Right atrium auricular region (tissue), 2 donors: ENCODE results near the gene GLIS2. TPM values are rescaled to one million over a fixed set of nuclear protein-coding genes. Genes with fewer than 3 reads are reported as not detected.

Experiments used
- DNase-seq: peaks from one replicate; pipeline ENCODE4 v3.0.0-alpha.2; 2019; ENCODE audit warnings: low spot score
- H3K27ac ChIP-seq, 2 donors: fragments of 200-600 bp; sonication (generic); 1 replicate in 1 of 2; 2 replicates in 1 of 2; pipeline ENCODE4 v1.5.1; 2016 to 2019
- H3K27me3 ChIP-seq, 2 donors: fragments of 200-600 bp; sonication (generic); one replicate each; pipeline versions ENCODE4 v1.5.1 to v1.6.0; 2017 to 2019
- H3K36me3 ChIP-seq: fragments of 200-600 bp; sonication (generic); one replicate; pipeline ENCODE4 v1.5.1; 2016
- H3K4me1 ChIP-seq, 2 donors: fragments of 200-600 bp; sonication (generic); one replicate each; pipeline versions ENCODE4 v1.5.1 to v1.6.0; 2017 to 2019
- H3K4me3 ChIP-seq, 2 donors: fragments of 200-600 bp; sonication (generic); 1 replicate in 1 of 2; 2 replicates in 1 of 2; pipeline ENCODE4 v1.5.1; 2017 to 2019; ENCODE audit warnings: mild to moderate bottlenecking in 1 of 2, moderate library complexity in 1 of 2
- H3K9me3 ChIP-seq, 2 donors: fragments of 200-600 bp; sonication (generic); one replicate each; pipeline ENCODE4 v1.5.1; 2019
- CTCF ChIP-seq, 2 donors: fragments of 200-600 bp; sonication (generic); IDR thresholded peaks; one replicate each; pipeline ENCODE4 v1.5.1; 2019; ENCODE audit warnings: antibody characterized with exemption in 2 of 2
- total RNA-seq, 2 donors: library from RNA; depleted of rRNA; stranded (reverse); fragments of >200 nt; gene quantifications; one replicate each; pipeline ENCODE4 v1.1.0, GENCODE V29; 2016

The GLIS2 gene
- 10 to 100 TPM; 10.3 to 16.0 TPM for total RNA-seq

- H3K9me3 ChIP-seq, result no peaks in the 10 kb centered on the region
- no peaks in the 10 kb centered on the region for H3K36me3 ChIP-seq
- H3K4me1 ChIP-seq, result peaks cover 0 to 59% of the 10 kb centered on the region in 2 donors
- no peak for DNase-seq
- H3K4me3 ChIP-seq, result peak within 1 kb of the TSS; percentile 70 to 85
- TF ChIP-seq CTCF (IDR thresholded peaks at IDR 0.05), result peak in 1 of 2 donors; percentile 8
- H3K27ac ChIP-seq, result peak within 1 kb of the TSS; percentile 94 to 96
- no peaks in the 10 kb centered on the region for H3K27me3 ChIP-seq
These were observed at the start of gene GLIS2 for GRCh38 chr16:4315186-4316107. GLIS2 (plus strand) TSS chr16:4316067; CDS start chr16:4332281, 16,214 bp downstream.

DNA sequence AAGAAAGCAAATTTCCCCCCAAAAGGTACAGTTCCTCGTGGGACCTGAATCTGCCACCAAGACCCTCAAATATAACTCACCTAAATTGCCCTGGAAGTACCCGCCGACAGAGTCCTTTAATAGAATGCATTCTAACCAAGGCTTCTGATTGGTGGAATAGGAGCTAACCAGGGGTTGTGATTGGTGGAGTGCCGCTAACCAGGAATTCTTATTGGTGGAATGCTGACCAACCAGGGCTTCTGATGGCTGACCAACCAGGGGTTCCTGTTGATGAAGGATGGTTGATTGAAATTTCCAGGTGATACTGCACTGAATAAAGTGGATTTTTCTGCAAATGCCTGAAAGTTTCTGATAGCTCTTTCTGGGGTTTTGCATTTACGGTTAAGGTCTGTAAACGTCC is 49.5 kb upstream of the GLIS2 start:
- Histone ChIP-seq H3K27me3 (no peaks in the 10 kb centered on the region), H3K4me3 (no peak overlapping the region), H3K9me3 (no peaks in the 10 kb centered on the region), H3K27ac (no peak overlapping the region), H3K36me3 (peaks cover 7% of the 10 kb centered on the region), H3K4me1 (peaks cover 0 to 34% of the 10 kb centered on the region in 2 donors)
- no peak for DNase-seq
- no peak for TF ChIP-seq CTCF (IDR thresholded peaks at IDR 0.05)

- no peak overlapping the region for H3K4me3 ChIP-seq
- no peak for DNase-seq
- TF ChIP-seq CTCF (IDR thresholded peaks at IDR 0.05), result no peak
These were observed 45.8 kb upstream of the GLIS2 start for GRCh38 chr16:4270091-4270490.

GRCh38 chr16:4270595-4270994 is 45.3 kb upstream of the GLIS2 start:
- Histone ChIP-seq H3K4me3 (peak overlapping the region in 1 of 2 donors; percentile 96), H3K36me3 (no peaks in the 10 kb centered on the region), H3K9me3 (no peaks in the 10 kb centered on the region), H3K27me3 (no peaks in the 10 kb centered on the region), H3K27ac (no peak overlapping the region), H3K4me1 (peaks cover 0 to 21% of the 10 kb centered on the region in 2 donors)
- DNase-seq, result no peak
- no peak for TF ChIP-seq CTCF (IDR thresholded peaks at IDR 0.05)

More at GRCh38 chr16:4270091-4270490, 45.8 kb upstream of the GLIS2 start:
- Histone ChIP-seq H3K36me3 (no peaks in the 10 kb centered on the region), H3K4me1 (peaks cover 0 to 23% of the 10 kb centered on the region in 2 donors), H3K27ac (no peak overlapping the region), H3K9me3 (no peaks in the 10 kb centered on the region), H3K27me3 (no peaks in the 10 kb centered on the region)

DNA sequence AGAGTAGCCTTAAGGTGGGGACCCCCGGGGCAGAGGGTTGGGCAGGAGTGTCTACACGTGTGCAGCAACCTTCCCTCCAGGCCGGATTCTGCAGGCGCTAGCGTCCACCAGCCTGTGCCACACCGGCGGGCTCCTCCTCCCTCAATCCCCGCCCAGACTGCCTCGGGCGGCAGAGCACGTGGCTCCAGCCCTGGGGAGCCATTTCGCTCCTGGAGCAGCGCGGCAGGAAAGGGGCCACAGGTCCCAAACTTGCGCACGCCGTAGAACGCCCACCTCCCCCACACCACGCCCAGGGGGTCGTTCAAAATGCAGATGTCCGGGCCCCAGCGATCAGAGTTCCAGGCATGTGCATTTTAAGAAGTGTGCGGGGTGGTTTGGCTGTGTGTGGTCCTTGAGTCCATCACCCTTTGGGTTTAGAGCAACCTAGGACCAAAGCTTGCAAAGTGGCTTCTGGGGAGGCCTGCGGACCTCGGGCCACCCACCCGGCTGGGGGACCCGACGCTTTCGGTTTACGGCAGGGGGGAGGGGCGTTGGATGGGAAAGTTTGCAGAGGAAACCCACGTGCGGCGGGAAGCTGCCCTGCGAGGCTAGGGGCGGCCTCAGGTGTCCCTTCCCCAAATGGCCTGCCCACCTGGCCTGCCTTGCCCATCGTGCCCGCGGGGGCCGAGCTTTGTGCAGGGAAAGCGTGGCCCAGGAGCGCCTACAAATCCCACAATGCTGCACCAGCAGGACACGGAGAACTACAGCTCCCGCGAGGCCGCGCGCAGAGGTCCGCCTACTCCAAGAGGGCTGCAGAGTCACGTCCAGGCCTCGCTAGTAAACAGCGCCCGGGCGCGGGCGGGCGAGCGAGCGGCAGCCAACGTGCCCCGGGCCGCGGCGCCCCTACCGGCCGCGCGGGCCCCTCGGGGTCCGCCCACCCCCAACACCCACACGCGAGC is 44.4 kb upstream of the GLIS2 start:
- Histone ChIP-seq H3K27me3 (no peaks in the 10 kb centered on the region), H3K4me1 (peaks cover 0 to 16% of the 10 kb centered on the region in 2 donors), H3K27ac (peak overlapping the region; percentile 82 to 90), H3K36me3 (no peaks in the 10 kb centered on the region), H3K9me3 (no peaks in the 10 kb centered on the region), H3K4me3 (peak overlapping the region; percentile 92 to 96)
- peak; percentile 93 for DNase-seq
- TF ChIP-seq CTCF (IDR thresholded peaks at IDR 0.05), result peak in 1 of 2 donors; percentile 26
